ENCODE measurements around the gene PROX2. TPM values are rescaled to one million over a fixed set of nuclear protein-coding genes. Genes with fewer than 3 reads are reported as not detected.

The PROX2 gene, protein sequence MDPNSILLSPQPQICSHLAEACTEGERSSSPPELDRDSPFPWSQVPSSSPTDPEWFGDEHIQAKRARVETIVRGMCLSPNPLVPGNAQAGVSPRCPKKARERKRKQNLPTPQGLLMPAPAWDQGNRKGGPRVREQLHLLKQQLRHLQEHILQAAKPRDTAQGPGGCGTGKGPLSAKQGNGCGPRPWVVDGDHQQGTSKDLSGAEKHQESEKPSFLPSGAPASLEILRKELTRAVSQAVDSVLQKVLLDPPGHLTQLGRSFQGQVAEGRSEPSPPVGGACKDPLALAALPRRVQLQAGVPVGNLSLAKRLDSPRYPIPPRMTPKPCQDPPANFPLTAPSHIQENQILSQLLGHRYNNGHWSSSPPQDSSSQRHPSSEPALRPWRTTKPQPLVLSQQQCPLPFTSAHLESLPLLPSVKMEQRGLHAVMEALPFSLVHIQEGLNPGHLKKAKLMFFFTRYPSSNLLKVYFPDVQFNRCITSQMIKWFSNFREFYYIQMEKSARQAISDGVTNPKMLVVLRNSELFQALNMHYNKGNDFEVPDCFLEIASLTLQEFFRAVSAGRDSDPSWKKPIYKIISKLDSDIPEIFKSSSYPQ
- total RNA-seq (under 1 TPM; 0.52 to 0.75 TPM), polyA plus RNA-seq (under 1 TPM; 0.12 to 0.50 (median 0.22) TPM), total RNA-seq (0 to 1.00 (median 0.27) reads per million in 6 experiments)

- Mint-ChIP-seq H3K36me3 (no peaks in the 10 kb centered on the region), H3K4me3 (peak within 1 kb of the TSS; percentile 62 to 79 (median 72)), H3K27me3 (no peaks in the 10 kb centered on the region), H3K9me3 (no peaks in the 10 kb centered on the region), H3K4me1 (peaks cover 25 to 60% (median 42%) of the 10 kb centered on the region in 4 donors), H3K27ac (peak within 1 kb of the TSS; percentile 59 to 95 (median 82))
- DNase-seq: peak in 7 of 10 donors; percentile 14 to 37 (median 22)
- peak; percentile 72 to 87 for ATAC-seq
- POLR2A ChIA-PET: interaction anchor here (0.6 to 3.3 kb wide), 6 partner anchors 9 to 40 kb away, joined by 3 to 21 read pairs (median 4); no protein-coding TSS in a partner anchor
Observed at GRCh38 chr14:74875941-74876913, at the start of gene PROX2. TSS of gene PROX2 (minus strand) at chr14:74876145. CDS start at chr14:74863834, 12,311 bp downstream.

GRCh38 chr14:74924061-74924460 lies 48.1 kb upstream of the PROX2 start:
- DNase-seq: no peak
- no peak for ATAC-seq
- Mint-ChIP-seq H3K9me3 (no peaks in the 10 kb centered on the region), H3K4me1 (peaks cover under 1 to 12% (median 3%) of the 10 kb centered on the region in 4 donors), H3K4me3 (peak overlapping the region in 7 of 10 donors; percentile 30 to 69 (median 49)), H3K27me3 (peaks cover 0 to 5% (median 0%) of the 10 kb centered on the region in 5 donors), H3K27ac (peak overlapping the region in 2 of 10 donors; percentile 24 to 67), H3K36me3 (no peaks in the 10 kb centered on the region)
- POLR2A ChIA-PET: interaction anchor here (1.1 kb wide), 1 partner anchor 79 kb away, joined by 3 read pairs; the partner anchor contains the start of gene EIF2B2

DNA sequence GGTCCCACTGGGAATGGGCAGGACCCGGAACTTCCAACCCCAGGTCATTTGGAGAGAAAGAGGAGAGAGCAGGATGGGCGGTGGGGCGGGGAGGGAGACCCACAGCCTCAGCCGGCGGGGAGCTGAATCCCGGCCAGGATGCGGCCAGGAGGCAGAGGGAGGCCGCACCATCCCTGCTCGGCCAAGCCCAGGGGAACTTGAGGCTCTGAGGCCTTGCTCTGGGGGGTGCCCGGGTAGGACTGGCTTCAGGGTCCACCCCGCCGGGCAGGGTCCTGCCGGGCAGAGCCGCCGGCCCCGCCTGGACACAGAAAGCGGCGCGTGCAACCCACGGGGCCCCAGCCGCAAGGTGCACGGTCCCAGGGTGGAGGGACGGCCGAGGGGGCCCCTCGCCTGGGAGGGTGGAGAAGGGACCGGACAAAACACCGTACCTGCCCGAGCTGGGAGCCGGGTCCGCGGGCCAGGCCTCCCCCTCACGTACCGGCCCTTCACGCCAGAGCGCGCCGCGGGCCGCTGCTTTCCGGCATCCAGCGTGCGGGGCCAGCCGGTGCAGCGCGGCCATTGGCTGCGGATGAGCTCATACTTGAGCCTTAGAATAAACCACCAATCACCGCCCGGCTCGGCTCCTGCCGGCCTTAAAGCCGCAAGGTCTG lies 46.9 kb upstream of the PROX2 start, which contains the start of gene RPS6KL1:
TSS of gene RPS6KL1 (minus strand) at position 509 of the 650 bp plus-strand sequence. CDS start 1,719 bp downstream, outside the sequence.
- Mint-ChIP-seq H3K4me3 (peak within 1 kb of the TSS; percentile 64 to 83 (median 72)), H3K27me3 (peaks cover 0 to 5% (median 0%) of the 10 kb centered on the region in 5 donors), H3K9me3 (no peaks in the 10 kb centered on the region), H3K27ac (peak within 1 kb of the TSS in 7 of 10 donors; percentile 67 to 85 (median 83)), H3K36me3 (no peaks in the 10 kb centered on the region), H3K4me1 (peaks cover 0 to 11% (median 3%) of the 10 kb centered on the region in 4 donors)
- POLR2A ChIA-PET: interaction anchor here (0.8 to 1.1 kb wide), 2 partner anchors 80 to 156 kb away, joined by 3 read pairs; partner anchors contain the start of gene EIF2B2
- ATAC-seq (peak; percentile 98 to 99), DNase-seq (peak; percentile 46 to 87 (median 64))

- Mint-ChIP-seq H3K27me3 (peaks cover 0 to 5% (median 0%) of the 10 kb centered on the region in 5 donors), H3K4me1 (peaks cover 0 to 11% (median 3%) of the 10 kb centered on the region in 4 donors), H3K27ac (peak overlapping the region in 6 of 10 donors; percentile 78 to 85 (median 84)), H3K9me3 (no peaks in the 10 kb centered on the region), H3K4me3 (peak overlapping the region; percentile 64 to 83 (median 72)), H3K36me3 (no peaks in the 10 kb centered on the region)
- DNase-seq: no peak
- POLR2A ChIA-PET: interaction anchor here (0.7 kb wide), 1 partner anchor 9 kb away, joined by 6 read pairs; no protein-coding TSS in a partner anchor
- no peak for ATAC-seq
Observed at GRCh38 chr14:74921987-74922751, 46.2 kb upstream of the PROX2 start.

DNA sequence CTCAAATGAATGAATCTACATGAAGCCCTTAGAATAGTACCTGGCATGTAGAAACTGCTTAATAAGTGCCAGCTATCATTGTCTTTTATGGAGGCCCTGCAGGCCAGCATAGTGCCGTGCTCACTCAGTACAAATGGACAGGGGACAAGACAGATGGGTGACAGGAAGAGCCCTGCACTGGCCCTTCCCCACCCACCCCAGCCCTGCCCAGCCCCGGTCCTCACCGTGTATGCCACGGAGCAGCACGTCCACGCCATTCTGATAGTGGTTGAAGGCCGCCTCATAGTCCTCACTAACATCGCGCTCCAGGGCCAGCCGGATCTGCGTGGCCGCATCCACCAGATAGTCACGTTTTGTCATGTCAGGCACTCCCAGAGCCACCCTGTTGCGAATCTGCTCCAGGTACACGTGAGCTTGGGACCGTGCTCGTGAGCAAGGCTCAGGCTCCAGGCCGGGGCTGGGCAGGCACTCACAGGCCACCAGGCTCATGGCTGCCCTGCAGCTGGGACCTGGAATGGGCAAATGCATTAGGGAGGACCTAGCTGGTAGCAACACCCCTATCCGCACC lies 45.2 kb upstream of the PROX2 start:
- peaks cover 0 to 11% (median 3%) of the 10 kb centered on the region in 4 donors for H3K4me1 Mint-ChIP-seq
- peaks cover 0 to 3% (median 0%) of the 10 kb centered on the region in 5 donors for H3K27me3 Mint-ChIP-seq
- no peak for ATAC-seq
- H3K27ac Mint-ChIP-seq: peak overlapping the region in 1 of 10 donors; percentile 11
- no peak overlapping the region for H3K4me3 Mint-ChIP-seq
- H3K9me3 Mint-ChIP-seq: no peaks in the 10 kb centered on the region
- no peak for DNase-seq
- H3K36me3 Mint-ChIP-seq: no peaks in the 10 kb centered on the region
- POLR2A ChIA-PET: no interaction called here

DNA sequence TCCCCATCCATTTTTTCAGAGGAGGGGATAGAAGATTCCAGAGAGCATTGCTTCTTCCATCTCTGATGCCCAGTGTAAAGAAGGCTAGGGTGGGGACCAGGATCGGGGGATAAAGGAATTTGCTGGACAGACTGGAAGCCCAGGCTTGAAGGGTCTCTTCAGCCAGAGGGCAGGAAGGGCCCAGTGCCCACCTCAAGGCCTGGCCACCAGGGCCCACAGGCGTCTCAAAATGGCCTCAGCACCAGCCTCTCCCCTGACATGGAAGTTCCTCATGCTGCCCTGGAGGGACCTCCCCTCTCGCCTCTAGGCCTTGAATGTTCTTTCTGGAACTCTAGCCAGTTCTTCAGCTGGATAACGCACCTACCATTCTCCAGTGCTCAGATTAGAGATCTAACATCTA lies 44.3 kb upstream of the PROX2 start:
- Mint-ChIP-seq H3K27ac (no peak overlapping the region), H3K9me3 (no peaks in the 10 kb centered on the region), H3K36me3 (no peaks in the 10 kb centered on the region), H3K4me1 (peaks cover 0 to 11% (median 3%) of the 10 kb centered on the region in 4 donors), H3K27me3 (peaks cover 0 to 3% (median 0%) of the 10 kb centered on the region in 5 donors), H3K4me3 (no peak overlapping the region)
- POLR2A ChIA-PET: no interaction called here
- no peak for ATAC-seq
- no peak for DNase-seq

DNA sequence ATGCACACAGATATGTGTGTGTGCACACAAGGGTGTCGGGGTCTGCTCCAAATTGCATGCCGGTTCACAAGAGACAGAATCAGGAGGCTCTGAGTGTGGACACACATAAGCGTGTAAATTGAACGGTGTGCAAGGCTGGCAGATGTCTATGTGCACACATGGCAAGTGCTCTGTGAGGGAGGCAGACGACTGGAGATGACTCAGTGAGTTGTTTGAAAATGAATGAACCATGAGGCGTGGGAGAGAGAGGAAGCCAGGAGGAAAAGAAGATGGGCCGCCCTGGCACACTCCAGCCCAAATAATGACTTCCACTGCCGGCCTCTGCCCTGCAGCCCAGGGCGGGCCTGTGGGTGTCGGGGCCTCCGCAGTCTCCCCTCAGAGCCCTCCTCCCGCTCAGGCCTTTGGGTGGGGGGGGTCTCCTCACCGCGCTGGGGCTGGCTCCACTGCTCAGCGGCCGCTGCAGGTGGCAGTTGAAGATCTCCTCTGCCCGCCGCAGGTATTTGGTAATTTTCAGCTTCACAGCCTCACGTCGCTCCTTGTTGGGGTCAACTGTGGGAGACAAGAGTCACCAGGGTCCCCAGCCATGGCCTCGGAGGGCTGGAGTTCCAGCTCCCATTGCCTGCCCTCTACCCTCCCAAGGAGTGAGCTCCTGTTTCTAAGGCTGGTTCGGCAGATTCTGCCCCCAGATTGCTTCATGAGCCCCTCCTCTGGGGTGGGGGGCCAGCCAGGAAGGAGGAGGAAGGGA lies 43.6 kb upstream of the PROX2 start:
- Mint-ChIP-seq H3K27ac (peak overlapping the region in 1 of 10 donors; percentile 24), H3K4me3 (peak overlapping the region in 1 of 10 donors; percentile 18), H3K4me1 (peaks cover 0 to 11% (median 3%) of the 10 kb centered on the region in 4 donors), H3K36me3 (no peaks in the 10 kb centered on the region), H3K9me3 (no peaks in the 10 kb centered on the region), H3K27me3 (peaks cover 0 to 3% (median 0%) of the 10 kb centered on the region in 5 donors)
- DNase-seq (no peak), ATAC-seq (no peak)
- POLR2A ChIA-PET: no interaction called here

DNA sequence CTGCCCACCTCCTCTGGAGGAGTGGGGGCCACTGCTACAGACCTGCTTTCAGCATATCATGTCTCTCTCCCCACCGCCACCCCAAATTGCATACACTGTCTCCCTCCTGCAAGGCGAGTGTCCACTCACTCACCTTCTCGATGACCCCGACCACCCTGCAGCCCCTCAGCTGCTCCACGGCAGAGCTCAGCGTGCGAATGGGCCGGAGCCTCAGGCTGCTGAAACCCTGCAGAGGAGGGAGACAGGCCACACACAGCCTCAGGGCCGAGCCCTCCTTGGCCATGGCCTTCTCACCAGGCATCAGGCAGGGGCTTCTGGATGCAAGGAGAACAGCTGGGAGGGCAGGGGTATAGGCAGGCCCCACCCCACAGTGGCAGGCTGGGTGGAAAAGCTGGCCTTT lies 42.4 kb upstream of the PROX2 start:
- no peak for ATAC-seq
- Mint-ChIP-seq H3K27ac (no peak overlapping the region), H3K4me3 (peak overlapping the region in 1 of 10 donors; percentile 51), H3K36me3 (no peaks in the 10 kb centered on the region), H3K4me1 (peaks cover 0 to 5% (median under 1%) of the 10 kb centered on the region in 4 donors), H3K27me3 (no peaks in the 10 kb centered on the region), H3K9me3 (no peaks in the 10 kb centered on the region)
- POLR2A ChIA-PET: no interaction called here
- DNase-seq: no peak

DNA sequence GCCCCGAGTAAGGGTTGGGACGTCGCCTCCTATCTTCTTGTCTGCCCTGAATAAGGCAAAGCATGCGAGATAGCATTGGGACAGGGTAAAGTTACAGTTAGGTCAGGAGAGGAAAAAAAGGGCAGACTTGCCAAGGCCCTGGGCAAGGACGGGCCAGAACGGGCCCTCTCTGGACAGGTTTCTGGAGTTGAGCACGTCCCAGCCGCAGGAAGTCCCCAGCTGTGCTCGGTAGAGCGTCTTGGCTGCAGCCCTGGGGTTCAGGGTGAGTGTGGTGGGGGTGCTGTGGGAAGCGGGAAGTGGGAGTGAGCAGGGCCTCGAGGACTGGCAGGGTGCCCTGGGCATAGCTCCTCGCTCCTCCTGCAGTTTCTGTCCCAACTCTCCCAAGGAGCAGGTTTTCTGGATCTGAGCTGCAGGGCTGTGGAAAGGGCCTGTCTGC lies 41.7 kb upstream of the PROX2 start:
- POLR2A ChIA-PET: no interaction called here
- peaks cover 0 to 4% (median under 1%) of the 10 kb centered on the region in 4 donors for H3K4me1 Mint-ChIP-seq
- H3K27me3 Mint-ChIP-seq: no peaks in the 10 kb centered on the region
- H3K9me3 Mint-ChIP-seq: no peaks in the 10 kb centered on the region
- H3K27ac Mint-ChIP-seq: no peak overlapping the region
- H3K36me3 Mint-ChIP-seq: no peaks in the 10 kb centered on the region
- DNase-seq (no peak), ATAC-seq (no peak)
- no peak overlapping the region for H3K4me3 Mint-ChIP-seq

GRCh38 chr14:74917178-74917543 lies 41.2 kb upstream of the PROX2 start:
- Mint-ChIP-seq H3K4me1 (peaks cover 0 to 2% (median under 1%) of the 10 kb centered on the region in 4 donors), H3K4me3 (no peak overlapping the region), H3K36me3 (no peaks in the 10 kb centered on the region), H3K9me3 (no peaks in the 10 kb centered on the region), H3K27ac (no peak overlapping the region), H3K27me3 (no peaks in the 10 kb centered on the region)
- ATAC-seq (no peak), DNase-seq (no peak)
- POLR2A ChIA-PET: interaction anchor here (0.7 kb wide), 1 partner anchor 13 kb away, joined by 3 read pairs; no protein-coding TSS in a partner anchor

Data from naive thymus-derived CD8-positive, alpha-beta T cell (primary cell).